HG03139 (cell line): Measurements from ENCODE around the gene KCNA10.

Experiments used
- ATAC-seq: cut with Tn5 transposase; IDR thresholded peaks from one replicate; pipeline ENCODE4 v1.9.1; 2021; ENCODE audit not compliant: unreplicated experiment

The KCNA10 gene

DNA sequence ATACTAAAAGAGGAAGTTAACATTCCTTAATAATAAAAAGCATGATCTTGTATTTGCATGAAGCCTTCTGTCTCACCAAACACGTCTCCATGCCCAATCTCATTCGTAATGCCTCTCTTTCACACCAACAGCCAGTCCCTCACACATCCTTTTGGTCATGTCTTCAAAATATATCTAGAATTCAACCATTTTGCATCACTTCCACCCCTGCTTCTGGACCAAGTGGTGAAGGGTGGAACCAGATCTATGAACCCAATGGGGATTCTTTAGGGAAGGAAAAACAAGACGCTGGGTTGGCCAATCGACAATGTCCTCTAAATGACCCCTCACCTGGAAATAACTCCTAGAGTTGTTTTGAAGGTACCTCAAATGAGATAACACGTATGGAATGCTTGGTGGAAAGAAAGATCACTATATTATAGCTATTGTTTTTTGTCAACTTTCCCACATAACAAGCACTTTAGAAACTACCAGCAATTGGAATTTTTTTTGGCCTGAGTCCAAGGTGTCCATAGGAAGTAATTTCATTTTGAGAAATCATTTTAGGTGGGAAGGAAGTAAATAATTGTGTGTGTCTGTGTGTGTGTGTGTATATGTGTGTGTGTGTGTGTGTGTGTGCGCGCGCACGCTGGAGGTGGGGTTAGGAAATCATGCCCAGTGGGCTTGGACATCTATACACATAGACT lies at the start of gene KCNA10:
TSS of gene KCNA10 (minus strand) at position 51 of the 686 bp plus-strand sequence. CDS start 388 bp downstream, outside the sequence.
- no peak for ATAC-seq

DNA sequence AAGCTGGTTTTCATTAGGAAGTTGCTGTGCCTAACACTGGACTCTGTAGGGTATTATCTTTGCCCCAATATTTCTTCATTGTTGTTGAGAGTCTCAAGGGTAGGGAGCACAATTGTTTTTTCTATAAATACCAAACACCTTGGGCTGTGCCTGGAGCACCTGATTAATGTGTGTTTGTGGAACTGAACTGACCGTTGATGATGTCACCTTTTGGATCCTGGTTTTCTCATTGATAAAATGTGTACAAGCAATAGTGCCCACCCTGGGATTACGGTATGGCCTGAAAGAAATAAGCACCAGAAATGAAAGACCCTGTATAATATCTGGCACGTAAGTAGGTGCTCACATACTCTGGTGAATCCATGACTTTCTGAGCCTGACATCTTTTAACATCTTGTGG lies 47.9 kb upstream of the KCNA10 start:
- ATAC-seq = no peak

DNA sequence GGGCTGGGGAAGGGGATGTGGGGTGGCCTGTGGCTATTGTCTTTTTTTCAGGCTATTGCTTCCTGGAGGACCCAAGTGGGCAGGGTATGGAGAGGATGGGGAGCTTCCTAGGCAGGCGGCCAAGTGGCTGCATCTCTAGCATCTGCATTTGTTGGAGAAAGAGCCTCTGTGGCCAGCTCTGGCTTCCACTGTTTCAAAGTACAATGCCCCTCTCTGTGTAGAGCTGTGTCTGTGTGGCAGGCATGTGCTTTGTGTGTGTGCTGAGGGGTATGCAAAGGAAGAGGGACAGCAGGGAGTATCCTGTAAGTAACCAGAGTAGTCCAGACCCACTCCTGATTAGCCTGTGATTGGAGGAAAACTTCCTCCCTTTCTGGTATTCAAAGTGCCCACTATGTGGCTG lies 46.6 kb upstream of the KCNA10 start:
- no peak for ATAC-seq

DNA sequence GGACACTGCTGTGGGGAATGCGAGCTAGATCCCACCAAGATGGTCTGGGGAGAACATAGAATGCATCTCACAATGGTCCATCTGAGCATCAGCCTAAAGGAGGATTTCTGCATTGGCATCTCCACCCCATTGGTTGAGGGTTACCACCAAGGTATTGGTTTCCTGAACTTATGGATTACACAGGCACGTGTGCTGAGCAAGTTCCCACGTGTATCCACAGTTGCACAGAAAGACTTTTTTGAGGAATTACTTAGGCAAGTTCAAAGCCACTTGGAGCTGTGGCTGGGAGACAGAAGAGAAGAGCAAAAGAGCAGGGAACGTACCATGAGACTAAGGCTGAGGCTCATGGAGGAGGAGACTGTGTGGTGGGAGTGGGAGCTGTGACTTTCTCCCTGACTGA lies 44.1 kb upstream of the KCNA10 start:
- no peak for ATAC-seq

DNA sequence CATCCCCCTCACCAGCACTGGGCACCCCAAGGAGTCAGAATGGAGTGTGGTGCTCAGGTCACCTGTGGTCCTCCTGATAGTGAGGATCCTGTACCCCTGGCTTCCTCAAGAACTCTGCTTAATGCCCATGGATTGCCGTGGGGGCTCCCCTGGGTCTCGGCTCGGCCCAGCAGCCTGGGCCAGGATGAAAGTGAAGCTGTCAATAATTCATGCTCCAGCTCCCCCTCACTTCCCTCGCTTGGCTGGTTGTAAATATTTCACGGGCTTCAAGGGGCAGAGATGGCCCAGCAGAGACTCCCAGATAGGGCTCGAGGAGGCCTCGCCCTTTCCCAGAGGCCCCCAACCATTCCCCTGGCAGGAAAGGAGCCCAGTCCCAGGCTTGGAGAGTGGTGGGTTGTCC lies 42.6 kb upstream of the KCNA10 start:
- no peak for ATAC-seq

DNA sequence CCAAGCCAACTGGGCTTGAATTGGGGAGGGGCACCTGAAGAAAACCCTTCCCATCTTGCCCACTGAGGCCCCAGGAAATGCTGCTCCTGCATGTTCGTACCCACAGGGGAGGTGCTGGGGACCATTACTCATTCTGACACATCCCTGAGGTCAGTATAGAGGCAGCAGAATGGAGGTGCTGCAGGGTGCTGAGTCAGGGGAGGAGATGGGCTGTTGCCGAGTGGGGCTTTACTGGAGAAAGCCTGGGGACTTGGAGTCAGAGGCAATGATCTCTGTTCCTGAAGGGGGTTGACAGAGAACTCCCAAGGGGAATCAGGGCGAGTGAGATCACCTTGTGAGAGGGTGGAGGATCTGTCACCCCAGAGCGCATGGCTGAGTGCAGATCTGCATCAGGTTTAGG lies 40.2 kb upstream of the KCNA10 start:
- no peak for ATAC-seq

DNA sequence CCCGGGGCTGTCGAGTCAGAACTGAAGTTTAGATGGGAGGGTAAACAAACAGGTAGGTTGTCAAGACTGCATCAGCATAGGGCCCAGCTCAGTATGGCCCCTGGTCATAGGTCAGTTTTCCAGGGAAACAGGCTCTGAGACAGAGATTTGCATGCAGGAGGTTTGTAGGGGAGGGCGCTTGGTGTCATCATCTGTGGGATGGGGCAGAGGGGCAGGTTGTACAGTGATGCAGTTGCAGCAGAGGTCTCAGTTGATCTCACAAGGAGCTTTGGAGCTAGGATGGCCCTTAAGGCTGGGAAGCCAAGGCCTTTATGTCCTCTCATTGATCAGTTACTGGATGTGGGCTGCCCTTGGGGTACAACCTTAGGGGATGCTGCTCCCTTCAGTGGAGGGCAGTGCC lies 38.5 kb upstream of the KCNA10 start:
- ATAC-seq = no peak

DNA sequence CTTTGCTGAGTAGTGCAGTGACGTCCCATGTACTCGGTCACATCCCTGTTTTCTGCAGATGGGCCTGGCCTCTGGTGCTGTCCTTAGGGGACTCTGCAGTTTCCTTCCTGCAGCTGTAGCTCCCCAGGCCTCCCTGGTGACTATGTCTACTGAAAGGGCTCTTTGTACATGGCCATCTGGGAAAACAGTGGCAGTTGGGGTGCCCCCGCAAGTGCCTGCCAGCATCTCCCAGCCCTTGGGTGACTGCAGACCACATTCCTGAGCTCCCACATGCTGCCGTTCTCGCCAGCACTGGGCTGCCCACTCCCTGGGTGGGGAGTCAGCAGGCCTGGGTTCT lies 37.5 kb upstream of the KCNA10 start:
- no peak for ATAC-seq

DNA sequence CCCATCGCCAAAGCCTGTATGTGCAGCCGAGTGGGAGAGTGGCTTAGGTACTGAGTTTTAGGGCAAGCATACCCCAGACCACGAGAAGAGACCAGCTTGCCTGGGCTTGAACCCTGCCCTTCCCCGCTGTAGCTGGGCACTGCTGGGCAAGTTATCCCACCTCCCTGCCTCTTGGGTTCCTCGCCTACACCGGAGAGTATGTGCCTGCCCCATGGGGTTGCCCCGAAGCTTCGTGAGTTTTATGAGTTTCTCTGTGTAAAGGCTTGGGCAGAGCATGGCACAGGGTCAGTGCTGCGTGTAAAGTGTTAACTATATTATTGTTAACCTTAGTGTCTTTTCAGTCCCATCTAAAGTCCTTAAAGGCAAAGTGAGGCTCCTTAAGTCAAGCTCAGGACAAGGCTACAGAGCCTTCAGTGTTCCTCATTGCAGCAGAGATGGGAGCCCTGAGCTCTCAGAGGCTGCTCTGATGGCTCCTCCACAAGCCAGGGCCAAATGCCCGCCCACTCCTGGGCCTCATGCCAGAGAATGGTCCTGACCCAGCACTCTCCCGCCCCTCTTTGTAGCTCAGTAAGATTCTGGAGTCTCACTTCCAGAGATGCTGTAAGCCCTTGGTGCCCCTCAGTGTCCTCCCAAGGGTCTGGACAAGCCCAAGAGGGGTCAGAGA lies 37.0 kb upstream of the KCNA10 start:
- no peak for ATAC-seq

DNA sequence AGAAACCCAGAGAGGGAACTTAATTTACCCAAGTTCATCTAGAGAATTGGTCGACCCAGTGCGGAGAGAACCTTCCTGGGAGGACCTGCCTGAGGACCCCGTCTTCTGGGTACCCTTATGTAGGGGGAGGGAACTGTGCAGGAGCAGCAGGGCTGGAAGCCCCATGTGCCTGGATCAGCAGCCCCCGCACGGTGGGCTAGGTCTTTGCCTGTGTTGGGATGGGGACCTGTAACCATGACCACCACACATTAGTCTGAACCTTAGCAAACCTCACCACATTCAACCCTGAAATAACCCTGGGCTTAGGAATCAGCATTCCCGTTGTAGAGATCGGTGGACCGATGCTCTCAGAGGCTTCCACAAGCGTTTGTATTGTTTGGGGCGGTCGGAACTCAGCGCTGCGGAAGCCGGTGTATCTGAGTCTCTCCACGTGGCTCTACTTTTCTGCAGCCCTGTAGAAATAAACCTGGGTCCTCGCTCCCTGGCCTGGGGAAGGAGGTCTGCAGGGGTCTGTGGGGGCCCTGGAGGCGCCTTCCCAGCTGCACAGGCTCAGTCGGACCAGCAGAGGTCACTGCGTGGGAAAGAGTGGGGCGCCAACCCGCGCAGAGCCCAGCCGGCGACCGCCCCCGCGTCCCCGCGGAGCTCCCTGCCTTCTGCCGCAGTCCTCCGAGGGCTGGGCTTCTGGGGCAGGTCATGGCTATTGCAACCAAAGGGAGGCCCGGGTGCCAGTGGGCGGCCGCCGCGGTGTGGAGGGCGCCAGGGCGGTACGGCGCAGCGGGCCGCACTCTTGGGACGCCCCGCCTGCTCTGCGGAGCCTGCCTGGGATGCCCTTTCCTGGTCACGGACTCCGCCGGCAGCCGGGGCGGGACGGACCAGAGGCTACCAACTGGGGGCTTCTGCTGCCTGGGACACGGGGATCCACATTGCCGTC lies 36.2 kb upstream of the KCNA10 start:
- no peak for ATAC-seq

DNA sequence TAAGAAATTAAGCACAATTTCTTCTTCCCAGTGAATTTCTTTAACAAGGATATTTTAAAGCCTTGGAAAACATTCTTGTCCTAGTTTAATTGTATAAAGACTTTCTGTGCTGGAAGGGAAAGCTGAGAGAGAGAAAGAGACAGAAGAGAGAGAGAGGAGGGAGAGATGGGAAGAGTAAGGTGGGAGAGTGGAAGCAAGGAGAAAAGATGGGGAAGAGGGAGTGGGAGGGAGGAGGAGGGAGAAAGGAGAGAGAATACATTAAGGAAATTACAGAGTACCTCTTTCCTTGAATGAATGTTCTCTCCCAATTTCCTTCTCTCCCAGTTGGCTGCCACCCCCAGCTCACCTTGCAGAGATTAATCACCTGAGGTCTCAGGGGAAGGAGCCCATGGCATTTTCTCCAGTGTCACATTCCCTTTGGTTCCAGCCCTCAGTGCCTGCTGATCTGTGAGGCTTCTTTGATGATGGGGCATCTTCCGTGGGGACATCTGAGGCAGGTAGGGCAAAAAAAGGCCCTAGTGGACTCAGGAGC lies 32.4 kb upstream of the KCNA10 start:
- no peak for ATAC-seq

DNA sequence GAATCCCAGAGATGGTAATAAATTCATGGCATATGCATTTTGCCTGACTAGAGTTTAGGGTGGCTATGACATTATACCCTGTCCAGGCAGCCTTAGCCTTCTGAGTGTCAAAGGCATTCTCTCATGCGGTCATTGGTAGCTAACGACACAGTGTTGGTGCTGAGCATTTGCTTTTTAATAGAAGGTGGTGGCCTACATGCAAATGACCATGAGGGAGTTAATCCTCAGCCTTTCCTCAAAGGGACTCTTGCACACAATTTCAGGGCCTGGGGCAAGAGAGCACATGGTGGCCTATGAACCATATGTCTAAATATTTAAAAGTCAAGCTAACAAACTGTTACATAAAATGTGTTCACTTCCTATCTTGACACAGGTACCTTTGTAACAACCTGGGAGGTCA lies 30.9 kb upstream of the KCNA10 start:
- no peak for ATAC-seq

DNA sequence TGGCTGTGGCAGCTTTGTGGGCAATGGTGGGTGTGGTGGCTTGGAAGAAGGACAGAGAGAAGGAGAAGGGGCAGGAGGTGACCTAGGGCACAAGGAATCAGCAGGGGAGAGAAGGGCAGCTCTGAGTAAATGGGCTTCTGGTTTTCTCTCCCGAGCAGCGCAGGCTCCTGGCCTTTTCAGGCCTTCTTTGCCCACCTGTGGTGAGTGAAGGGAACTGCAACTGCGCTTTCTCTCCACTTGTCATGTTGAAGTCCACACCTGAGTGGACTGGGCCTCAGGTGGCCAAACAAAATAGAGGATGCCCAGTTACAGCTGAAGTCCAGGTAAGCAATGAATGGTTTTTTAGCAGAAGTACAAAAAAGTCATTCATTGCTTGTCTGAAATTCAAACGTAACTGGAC lies 29.4 kb upstream of the KCNA10 start:
- ATAC-seq = no peak

DNA sequence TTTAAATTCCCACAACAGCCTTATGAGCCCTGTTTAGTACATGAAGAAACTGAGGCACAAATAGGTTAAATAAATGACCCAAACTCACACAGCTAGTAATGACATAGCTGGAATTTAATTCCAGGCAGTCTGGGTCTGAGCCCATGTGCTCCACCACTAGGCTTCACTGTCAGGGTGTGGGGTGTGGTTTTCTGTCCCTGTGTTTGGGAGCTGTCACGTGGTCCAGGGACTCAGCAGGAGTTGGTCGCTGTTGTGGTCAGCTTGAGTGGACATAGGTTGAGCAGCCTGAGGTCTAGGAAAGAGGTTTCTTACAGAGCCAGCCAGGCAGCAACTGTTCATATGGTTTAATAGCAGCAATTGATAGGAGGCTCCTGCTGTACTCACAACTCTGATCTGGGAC lies 28.0 kb upstream of the KCNA10 start:
- no peak for ATAC-seq

DNA sequence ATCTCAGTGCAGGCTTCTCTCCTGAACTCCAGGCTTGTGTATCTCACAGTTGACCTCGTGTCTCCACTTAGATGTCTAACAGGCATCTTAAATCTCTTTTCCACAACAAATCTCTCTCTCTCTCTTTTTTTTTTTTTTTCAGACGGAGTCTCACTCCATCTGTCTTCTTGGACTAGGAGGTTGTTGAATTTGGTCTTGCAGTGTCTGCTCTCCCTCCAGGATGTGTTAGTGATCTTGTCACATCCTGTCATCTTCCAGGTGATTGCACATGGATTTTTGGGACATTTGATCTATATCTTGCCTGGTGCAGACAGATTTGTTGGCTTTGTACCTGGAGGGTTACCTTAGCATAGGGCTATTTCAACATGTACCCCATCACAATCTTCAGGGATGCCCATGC lies 26.5 kb upstream of the KCNA10 start:
- ATAC-seq = no peak

DNA sequence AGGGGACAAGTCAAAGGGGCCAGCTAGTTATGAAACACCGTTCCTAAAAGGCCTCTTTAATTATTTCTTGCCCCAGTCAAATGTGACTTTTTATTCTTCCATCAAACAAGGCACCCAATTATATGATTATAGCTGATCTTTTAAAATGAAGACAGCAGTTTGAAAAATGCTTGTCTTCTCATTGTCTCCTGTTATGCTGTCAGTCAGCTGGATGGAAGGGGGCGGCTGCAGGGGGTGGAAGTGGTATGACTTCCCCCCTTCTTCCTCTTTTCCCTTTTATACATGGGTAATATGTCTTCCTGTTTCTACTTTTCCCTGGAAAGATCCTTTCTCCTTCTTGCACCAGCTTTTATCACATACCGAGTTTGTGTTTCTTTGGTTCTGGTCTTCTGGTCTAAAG lies 25.8 kb upstream of the KCNA10 start:
- ATAC-seq = no peak

DNA sequence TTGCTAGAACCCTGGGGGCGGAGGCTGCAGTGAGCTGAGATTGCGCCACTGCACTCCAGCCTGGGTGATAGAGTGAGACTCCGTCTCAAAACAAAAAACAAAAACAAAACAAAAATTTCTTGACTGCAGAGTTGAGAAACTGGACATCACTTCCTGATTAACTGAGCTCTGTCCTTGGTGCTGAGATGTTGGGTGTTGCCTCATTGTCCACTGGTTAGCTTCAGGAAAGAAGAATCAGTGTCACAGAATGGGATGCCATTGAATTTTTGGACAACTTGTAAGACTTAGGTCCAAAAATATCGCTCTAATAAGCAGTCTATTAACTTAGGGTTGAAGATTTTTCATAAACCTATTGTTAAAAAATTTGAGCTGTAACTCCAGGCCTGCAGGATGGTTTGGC lies 23.8 kb upstream of the KCNA10 start:
- no peak for ATAC-seq

DNA sequence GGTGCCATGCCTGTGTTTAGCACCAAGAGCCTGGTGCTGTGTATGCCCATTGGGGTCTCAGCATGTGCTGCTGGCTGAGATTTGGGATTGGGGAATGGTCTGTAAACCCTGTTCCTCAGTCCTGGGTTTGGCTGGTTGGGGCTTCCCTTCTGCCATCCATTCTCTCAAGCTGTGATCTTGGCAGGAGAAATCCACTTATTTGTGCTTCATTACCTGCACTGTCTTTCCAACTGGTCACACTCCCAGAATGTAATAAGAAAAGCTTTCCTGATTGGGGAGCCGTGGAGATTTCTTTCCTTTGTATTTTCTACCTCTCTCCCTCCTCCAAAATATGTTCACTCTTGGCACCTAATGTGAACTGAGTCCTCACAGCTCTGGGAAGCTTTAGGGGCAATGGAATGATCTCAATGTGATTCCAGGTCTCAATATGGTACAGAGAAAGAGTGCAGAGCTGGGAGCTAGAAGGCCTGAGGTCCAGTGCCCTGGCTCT lies 23.0 kb upstream of the KCNA10 start:
- no peak for ATAC-seq

DNA sequence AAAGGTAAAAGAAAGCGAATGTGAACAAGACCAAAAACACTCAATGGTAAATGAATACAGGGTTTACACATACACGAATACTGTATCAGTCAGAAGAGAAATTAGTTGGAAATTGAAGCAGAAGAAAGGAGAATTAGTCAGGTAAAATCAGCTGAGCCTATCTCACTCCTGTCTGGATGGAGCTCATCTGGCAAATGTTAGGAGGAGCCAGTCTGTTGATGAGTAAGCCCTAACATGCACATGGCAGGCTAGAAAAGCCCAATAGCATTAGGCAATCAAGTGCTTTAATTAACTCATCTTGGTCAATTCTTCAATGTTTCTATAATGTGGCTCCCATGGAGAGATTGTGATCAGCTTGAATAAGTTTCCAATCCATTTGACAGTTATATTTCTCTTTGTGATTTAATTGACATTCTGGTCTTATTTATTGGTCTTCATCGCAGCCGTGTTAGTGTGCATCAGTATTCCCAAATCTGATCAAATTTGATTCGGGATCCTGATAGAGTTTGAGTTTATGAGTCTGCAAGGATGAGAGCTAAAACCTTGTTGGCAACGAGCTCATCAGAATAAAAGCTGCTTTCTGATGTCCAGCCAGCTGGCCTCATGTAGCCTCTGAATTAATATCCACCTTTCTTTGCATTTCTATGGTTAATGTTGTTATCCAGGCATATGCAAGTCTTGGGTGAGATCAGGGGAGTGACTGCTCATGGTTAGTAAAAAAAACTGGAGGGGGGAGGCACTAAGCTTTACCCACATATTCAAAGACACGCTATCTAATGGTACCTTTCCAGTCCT lies 22.1 kb upstream of the KCNA10 start:
- ATAC-seq = no peak

DNA sequence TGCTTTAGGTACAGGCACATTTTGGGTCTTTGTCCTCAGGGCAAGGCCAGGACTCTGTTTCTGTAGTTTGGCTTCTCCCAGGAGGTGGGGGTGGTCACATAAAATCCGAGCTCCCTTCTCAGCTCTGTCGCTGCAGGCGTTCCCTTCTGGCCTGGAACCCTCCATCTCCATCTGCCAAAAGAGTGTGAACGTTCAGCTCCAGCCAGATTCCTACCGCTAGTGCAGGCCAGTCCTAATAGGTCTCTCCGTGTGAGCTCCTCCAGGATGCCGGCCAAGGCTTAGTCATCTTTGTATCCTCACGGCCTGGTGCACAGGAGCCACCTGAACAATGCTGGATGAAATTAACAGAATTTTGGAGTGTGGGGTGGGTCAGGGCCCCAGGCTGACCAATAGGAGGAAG lies 19.9 kb upstream of the KCNA10 start:
- no peak for ATAC-seq

DNA sequence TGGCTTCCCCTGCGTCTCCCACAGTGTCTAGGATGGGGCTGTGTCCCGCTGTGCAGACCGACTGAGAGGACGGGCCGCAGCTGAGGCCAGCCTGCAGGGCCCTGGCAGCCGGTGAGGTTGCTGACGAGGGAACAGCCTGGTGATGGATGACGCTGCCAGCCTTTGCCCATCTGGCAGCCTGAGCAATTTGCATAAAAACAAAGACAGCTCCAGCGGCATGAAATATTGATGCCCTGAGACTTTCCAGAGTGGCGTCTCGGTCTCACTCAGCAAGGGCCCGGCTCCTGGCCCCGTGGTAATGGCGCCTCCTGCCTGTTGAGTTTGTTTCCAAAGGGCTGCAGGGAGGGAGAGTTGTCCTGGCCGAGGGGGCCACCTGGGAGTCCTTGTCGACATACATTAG lies 19.1 kb upstream of the KCNA10 start:
- no peak for ATAC-seq
